ENCODE results near the gene CPA1.

DNA sequence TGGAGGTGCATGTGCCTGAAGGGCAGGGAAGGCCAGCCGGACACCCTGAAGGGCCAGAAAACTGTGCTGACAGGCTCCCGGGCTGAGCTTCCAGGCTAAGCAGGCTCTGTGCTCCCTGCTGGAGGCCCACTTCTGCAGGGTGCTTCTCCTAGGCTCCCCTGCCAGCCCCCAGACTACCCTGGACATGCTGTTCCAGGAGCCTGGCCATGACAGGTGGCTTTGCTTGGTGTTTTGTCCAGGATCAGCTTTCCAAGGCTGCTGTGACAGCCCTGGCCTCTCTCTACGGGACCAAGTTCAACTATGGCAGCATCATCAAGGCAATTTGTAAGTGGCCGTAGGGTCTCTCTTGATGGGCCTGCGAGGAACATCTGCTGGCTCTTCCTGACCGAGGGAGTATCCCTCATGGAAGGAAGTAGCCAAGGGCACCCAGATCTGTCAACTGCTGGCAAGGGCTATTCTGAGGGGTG lies 5.3 kb downstream of the CPA1 start:
- TF ChIP-seq, protein P1, sequence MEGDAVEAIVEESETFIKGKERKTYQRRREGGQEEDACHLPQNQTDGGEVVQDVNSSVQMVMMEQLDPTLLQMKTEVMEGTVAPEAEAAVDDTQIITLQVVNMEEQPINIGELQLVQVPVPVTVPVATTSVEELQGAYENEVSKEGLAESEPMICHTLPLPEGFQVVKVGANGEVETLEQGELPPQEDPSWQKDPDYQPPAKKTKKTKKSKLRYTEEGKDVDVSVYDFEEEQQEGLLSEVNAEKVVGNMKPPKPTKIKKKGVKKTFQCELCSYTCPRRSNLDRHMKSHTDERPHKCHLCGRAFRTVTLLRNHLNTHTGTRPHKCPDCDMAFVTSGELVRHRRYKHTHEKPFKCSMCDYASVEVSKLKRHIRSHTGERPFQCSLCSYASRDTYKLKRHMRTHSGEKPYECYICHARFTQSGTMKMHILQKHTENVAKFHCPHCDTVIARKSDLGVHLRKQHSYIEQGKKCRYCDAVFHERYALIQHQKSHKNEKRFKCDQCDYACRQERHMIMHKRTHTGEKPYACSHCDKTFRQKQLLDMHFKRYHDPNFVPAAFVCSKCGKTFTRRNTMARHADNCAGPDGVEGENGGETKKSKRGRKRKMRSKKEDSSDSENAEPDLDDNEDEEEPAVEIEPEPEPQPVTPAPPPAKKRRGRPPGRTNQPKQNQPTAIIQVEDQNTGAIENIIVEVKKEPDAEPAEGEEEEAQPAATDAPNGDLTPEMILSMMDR (IDR thresholded peaks at IDR 0.05; ENCODE audit: low read depth, low read length, poor library complexity, severe bottlenecking) = no peak
- TF ChIP-seq EZH2phosphoT487 (IDR thresholded peaks at IDR 0.05; ENCODE audit: borderline replicate concordance, low read length) = no peak

Measured in DOHH2 (cell line).